ENCODE data around the gene FHIT. TPM values are rescaled to one million over a fixed set of nuclear protein-coding genes. Genes with fewer than 3 reads are reported as not detected.

The FHIT gene
- total RNA-seq, 4 donors from 2014 or later = 8.8 to 35.6 (median 12.6) TPM

DNA sequence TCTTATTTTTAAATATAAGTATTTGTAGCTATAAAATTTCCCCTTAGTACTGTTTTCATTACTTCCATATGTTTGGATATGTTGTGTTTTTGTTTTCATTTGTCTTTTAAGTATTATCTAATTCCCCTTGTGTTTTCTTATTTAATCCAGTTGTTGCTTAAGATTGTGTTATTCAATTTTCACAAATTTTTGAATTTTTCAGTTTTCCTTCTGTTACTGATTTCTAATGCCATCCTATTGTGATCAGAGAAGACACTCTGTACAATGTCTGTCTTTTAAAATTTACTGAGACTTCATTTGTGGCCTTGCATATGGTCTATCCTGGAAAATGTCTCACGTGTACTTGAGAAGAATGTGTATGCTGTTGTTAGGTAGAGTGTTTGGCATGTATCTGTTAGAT lies 1405.9 kb downstream of the FHIT start:
- no peak for DNase-seq (ENCODE audit: low spot score in 2 of 2)
- Histone ChIP-seq H3K27ac (no peak overlapping the region), H3K36me3 (no peaks in the 10 kb centered on the region), H3K4me3 (no peak overlapping the region), H3K27me3 (no peaks in the 10 kb centered on the region), H3K9me3 (no peaks in the 10 kb centered on the region), H3K4me1 (no peaks in the 10 kb centered on the region)
- TF ChIP-seq, protein P1, sequence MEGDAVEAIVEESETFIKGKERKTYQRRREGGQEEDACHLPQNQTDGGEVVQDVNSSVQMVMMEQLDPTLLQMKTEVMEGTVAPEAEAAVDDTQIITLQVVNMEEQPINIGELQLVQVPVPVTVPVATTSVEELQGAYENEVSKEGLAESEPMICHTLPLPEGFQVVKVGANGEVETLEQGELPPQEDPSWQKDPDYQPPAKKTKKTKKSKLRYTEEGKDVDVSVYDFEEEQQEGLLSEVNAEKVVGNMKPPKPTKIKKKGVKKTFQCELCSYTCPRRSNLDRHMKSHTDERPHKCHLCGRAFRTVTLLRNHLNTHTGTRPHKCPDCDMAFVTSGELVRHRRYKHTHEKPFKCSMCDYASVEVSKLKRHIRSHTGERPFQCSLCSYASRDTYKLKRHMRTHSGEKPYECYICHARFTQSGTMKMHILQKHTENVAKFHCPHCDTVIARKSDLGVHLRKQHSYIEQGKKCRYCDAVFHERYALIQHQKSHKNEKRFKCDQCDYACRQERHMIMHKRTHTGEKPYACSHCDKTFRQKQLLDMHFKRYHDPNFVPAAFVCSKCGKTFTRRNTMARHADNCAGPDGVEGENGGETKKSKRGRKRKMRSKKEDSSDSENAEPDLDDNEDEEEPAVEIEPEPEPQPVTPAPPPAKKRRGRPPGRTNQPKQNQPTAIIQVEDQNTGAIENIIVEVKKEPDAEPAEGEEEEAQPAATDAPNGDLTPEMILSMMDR (IDR thresholded peaks at IDR 0.05) = no peak
- TF ChIP-seq POLR2AphosphoS5 (IDR thresholded peaks at IDR 0.05) = no peak
- no peak for TF ChIP-seq EP300 (IDR thresholded peaks at IDR 0.05)
- no peak for TF ChIP-seq POLR2A (IDR thresholded peaks at IDR 0.05)
- WGBS = 78% methylated on average over 1 of the region's 1 CpG

DNA sequence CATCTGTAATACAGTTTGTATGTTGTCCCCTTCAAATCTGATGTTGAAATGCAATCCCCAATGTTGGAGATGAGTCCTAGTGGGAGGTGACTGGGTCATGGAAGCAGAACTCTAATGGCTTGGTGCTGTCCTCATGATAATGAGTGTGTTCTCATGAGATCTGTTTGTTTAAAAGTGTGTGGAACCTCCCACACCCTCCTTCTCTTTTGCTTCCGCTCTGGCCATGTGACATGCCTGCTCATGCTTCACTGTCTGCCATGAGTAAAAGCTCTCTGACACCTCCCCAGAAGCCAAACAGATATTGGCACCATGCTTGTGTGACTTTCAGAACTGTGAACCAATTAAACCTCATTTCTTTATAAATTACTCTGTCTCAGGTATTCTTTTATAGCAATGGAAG lies 1407.4 kb downstream of the FHIT start:
- TF ChIP-seq EP300 (IDR thresholded peaks at IDR 0.05) (no peak), POLR2A (IDR thresholded peaks at IDR 0.05) (no peak), POLR2AphosphoS5 (IDR thresholded peaks at IDR 0.05) (no peak)
- TF ChIP-seq, protein P1 (IDR thresholded peaks at IDR 0.05) = no peak
- DNase-seq (ENCODE audit: low spot score in 2 of 2) = no peak
- Histone ChIP-seq H3K27ac (no peak overlapping the region), H3K4me3 (no peak overlapping the region), H3K27me3 (no peaks in the 10 kb centered on the region), H3K9me3 (no peaks in the 10 kb centered on the region), H3K36me3 (no peaks in the 10 kb centered on the region), H3K4me1 (no peaks in the 10 kb centered on the region)
- WGBS = 71% methylated on average over 1 of the region's 1 CpG

DNA sequence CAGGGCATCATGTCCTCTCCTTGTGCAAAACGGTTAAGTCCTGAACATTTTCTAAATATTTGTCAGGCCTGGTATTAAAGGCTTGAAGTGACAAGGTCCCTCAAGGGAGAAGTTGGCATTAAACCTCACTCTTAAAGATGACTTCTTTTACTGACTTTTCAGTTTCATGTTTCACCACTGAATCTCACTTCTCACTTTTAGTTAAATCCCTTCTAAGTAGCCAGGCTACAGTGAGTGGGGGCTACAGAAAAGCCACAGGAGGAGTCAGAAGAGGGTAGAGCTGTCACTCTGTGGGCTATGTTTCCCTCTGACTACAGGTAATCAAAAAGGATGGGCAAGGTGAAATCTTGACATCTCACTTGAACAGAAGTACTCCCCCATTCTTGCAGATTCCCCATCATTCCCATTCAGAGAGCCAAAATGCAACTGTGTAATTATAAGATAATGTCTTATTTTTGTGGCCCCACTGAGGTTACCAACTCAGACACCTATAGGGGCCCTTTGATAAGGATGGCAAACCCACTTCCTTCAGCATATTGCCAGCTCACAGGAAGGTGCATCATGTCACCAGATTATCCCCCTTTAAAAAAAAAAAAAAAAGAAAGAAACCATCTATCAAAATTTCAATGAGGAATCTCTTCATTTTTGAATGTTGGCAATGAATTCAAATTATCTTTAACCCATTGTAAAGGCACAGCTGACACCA lies 1411.3 kb downstream of the FHIT start:
- Histone ChIP-seq H3K9me3 (no peaks in the 10 kb centered on the region), H3K36me3 (no peaks in the 10 kb centered on the region), H3K4me1 (no peaks in the 10 kb centered on the region), H3K27ac (no peak overlapping the region), H3K4me3 (no peak overlapping the region), H3K27me3 (no peaks in the 10 kb centered on the region)
- DNase-seq (ENCODE audit: low spot score in 2 of 2) = no peak
- 47% methylated on average over 1 of the region's 1 CpG for WGBS
- TF ChIP-seq, protein P1 (IDR thresholded peaks at IDR 0.05) = no peak
- TF ChIP-seq POLR2A (IDR thresholded peaks at IDR 0.05) = no peak
- no peak for TF ChIP-seq POLR2AphosphoS5 (IDR thresholded peaks at IDR 0.05)
- TF ChIP-seq EP300 (IDR thresholded peaks at IDR 0.05) = no peak

DNA sequence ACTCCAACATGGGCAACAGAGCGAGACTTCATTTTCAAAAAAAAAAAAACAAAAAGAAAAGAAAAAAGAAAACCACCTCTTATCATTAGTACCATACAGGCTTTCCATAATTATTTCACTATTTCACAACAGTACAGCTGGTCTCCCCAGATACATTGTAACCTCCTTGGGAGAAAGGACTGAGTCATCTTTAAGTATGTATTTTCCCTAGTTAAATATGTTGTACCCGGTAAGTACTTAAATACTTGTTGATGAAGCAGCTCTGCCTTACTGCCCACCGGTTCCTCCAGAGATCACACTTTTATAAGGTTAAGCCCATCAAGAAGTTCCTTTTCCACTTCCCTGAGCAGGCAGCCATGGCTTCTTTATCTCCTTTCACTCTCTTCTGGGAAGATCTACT lies 1412.0 kb downstream of the FHIT start:
- H3K27me3 ChIP-seq = no peaks in the 10 kb centered on the region
- H3K4me3 ChIP-seq = no peak overlapping the region
- H3K9me3 ChIP-seq = no peaks in the 10 kb centered on the region
- H3K4me1 ChIP-seq = no peaks in the 10 kb centered on the region
- no peaks in the 10 kb centered on the region for H3K36me3 ChIP-seq
- DNase-seq (ENCODE audit: low spot score in 2 of 2) = no peak
- 91% methylated on average over 3 of the region's 3 CpGs for WGBS
- H3K27ac ChIP-seq = no peak overlapping the region
- no peak for TF ChIP-seq EP300 (IDR thresholded peaks at IDR 0.05)
- no peak for TF ChIP-seq POLR2AphosphoS5 (IDR thresholded peaks at IDR 0.05)
- TF ChIP-seq, protein P1 (IDR thresholded peaks at IDR 0.05) = no peak

DNA sequence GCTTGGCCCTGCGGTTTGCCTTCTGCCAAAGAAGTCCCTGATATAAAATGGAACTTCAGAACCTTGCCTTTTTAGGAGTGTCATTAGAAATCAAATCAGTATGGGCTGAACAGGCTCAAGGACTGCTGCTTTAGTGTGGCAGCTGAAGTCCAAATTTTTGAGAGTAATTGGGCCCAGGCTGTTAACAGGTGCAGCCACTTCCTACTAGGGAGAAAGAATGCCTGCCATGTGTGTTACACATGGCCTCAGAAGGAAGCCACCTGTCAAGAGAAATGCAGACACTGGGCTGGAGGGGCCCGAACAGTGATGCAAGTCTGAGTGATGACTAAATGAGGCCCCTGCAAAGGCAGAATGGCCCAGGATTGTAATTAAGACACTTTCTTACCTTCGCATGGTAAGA lies 1414.7 kb downstream of the FHIT start:
- DNase-seq (ENCODE audit: low spot score in 2 of 2) = no peak
- no peaks in the 10 kb centered on the region for H3K27me3 ChIP-seq
- WGBS = 73% methylated on average over 3 of the region's 3 CpGs
- H3K4me1 ChIP-seq = no peaks in the 10 kb centered on the region
- no peak overlapping the region for H3K27ac ChIP-seq
- no peaks in the 10 kb centered on the region for H3K36me3 ChIP-seq
- H3K4me3 ChIP-seq = no peak overlapping the region
- TF ChIP-seq POLR2A (IDR thresholded peaks at IDR 0.05) = no peak
- no peak for TF ChIP-seq POLR2AphosphoS5 (IDR thresholded peaks at IDR 0.05)
- no peak for TF ChIP-seq EP300 (IDR thresholded peaks at IDR 0.05)
- TF ChIP-seq, protein P1 (IDR thresholded peaks at IDR 0.05) = no peak
- no peaks in the 10 kb centered on the region for H3K9me3 ChIP-seq

All from suprapubic skin (tissue), 4 donors.